Ishikawa (cell line): ENCODE results near the gene SLC35D2.

ENCODE experiments used
- CREB1 ChIP-seq: IDR thresholded peaks from 2 replicates; pipeline ENCODE4 v1.6.1; 2012; ENCODE audit warnings: low read depth
- FOXM1 ChIP-seq: IDR thresholded peaks from 2 replicates; pipeline ENCODE4 v1.6.1; 2012; ENCODE audit warnings: low read depth, borderline replicate concordance
- MAX ChIP-seq: IDR thresholded peaks from 2 replicates; pipeline ENCODE4 v1.6.1; 2012
- RAD21 ChIP-seq: IDR thresholded peaks from 2 replicates; pipeline ENCODE4 v1.6.1; 2012; ENCODE audit warnings: low read depth
- TAF1 ChIP-seq: IDR thresholded peaks from 2 replicates; pipeline ENCODE4 v1.6.1; 2012; ENCODE audit warnings: low read depth, mild to moderate bottlenecking
- TEAD4 ChIP-seq: IDR thresholded peaks from 2 replicates; pipeline ENCODE4 v1.6.1; 2012
- TF ChIP-seq, protein P1 (sequence below): IDR thresholded peaks from 2 replicates; pipeline ENCODE4 v1.6.1; 2012; ENCODE audit warnings: low read depth, mild to moderate bottlenecking

DNA sequence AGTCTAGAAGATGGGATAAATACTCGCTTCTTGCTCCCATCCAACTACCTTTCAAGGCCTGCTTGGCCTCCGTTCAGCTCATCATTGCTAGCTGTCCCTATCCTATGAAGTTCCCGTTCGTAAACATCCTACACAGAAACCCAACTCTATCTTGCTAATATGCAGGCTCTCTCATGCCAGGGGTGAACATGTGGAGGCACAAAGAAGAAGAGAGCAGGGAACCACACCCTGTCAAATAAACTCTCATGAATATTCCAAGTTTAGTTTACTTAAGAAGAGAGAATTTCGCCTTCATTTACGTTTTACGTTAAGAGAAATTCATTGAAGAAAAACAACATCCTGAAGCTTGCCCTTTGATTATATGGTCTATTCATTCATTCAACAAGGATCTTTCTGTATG, 73.7 kb downstream of the SLC35D2 start:
- TF ChIP-seq FOXM1 (no peak), TAF1 (no peak), MAX (no peak), TEAD4 (no peak), RAD21 (no peak), CREB1 (no peak)
- TF ChIP-seq, protein P1, sequence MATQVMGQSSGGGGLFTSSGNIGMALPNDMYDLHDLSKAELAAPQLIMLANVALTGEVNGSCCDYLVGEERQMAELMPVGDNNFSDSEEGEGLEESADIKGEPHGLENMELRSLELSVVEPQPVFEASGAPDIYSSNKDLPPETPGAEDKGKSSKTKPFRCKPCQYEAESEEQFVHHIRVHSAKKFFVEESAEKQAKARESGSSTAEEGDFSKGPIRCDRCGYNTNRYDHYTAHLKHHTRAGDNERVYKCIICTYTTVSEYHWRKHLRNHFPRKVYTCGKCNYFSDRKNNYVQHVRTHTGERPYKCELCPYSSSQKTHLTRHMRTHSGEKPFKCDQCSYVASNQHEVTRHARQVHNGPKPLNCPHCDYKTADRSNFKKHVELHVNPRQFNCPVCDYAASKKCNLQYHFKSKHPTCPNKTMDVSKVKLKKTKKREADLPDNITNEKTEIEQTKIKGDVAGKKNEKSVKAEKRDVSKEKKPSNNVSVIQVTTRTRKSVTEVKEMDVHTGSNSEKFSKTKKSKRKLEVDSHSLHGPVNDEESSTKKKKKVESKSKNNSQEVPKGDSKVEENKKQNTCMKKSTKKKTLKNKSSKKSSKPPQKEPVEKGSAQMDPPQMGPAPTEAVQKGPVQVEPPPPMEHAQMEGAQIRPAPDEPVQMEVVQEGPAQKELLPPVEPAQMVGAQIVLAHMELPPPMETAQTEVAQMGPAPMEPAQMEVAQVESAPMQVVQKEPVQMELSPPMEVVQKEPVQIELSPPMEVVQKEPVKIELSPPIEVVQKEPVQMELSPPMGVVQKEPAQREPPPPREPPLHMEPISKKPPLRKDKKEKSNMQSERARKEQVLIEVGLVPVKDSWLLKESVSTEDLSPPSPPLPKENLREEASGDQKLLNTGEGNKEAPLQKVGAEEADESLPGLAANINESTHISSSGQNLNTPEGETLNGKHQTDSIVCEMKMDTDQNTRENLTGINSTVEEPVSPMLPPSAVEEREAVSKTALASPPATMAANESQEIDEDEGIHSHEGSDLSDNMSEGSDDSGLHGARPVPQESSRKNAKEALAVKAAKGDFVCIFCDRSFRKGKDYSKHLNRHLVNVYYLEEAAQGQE = no peak
